SK-N-SH (cell line): ENCODE measurements around the gene LNX2. TPM values are rescaled to one million over a fixed set of nuclear protein-coding genes. Genes with fewer than 3 reads are reported as not detected.

ENCODE experiments used
- CTCF ChIA-PET: fragments of 300-600, 350-600 bp; formaldehyde crosslinking; extraction: SDS; loops from one replicate; lab custom pipeline; 2021; lab: Yijun Ruan, JAX
- POLR2A ChIA-PET: fragments of 350-600 bp; sonication (Branson Sonifier 250); formaldehyde crosslinking; extraction: SDS; loops from one replicate; lab custom pipeline; 2020; ENCODE audit warnings: antibody characterized with exemption, inconsistent platforms; lab: Yijun Ruan, JAX
- DNase-seq: peaks from one replicate; pipeline ENCODE4 v3.0.0; 2012
- H2AFZ ChIP-seq: fragments of 200-600 bp; sonication (generic); 2 replicates; pipeline ENCODE4 v1.8.1; 2016; ENCODE audit warnings: antibody characterized with exemption, mild to moderate bottlenecking, low read depth
- H3F3A ChIP-seq: fragments of 200-600 bp; sonication (generic); replicated peaks from 2 replicates; pipeline ENCODE3; 2016; ENCODE audit warnings: antibody characterized with exemption, mild to moderate bottlenecking; ENCODE audit not compliant: insufficient read depth
- H3K27ac ChIP-seq, 2 experiments: fragments of 200-500 bp in 1 of 2; fragments of 200-600 bp in 1 of 2; sonication (Bioruptor generic) in 1 of 2; sonication (generic), shearing (Covaris generic) in 1 of 2; 2 replicates each; pipeline versions ENCODE4 v1.5.1 to v1.6.1; 2014 to 2016; ENCODE audit warnings: low read depth in 2 of 2, inconsistent platforms in 1 of 2, low read length in 1 of 2, mild to moderate bottlenecking in 1 of 2, mixed read lengths in 1 of 2
- H3K27me3 ChIP-seq: fragments of 200-600 bp; sonication (generic), shearing (Covaris generic); 2 replicates; pipeline ENCODE4 v1.6.1; 2016; ENCODE audit warnings: mixed run types; ENCODE audit not compliant: insufficient read depth
- H3K36me3 ChIP-seq, 2 experiments: fragments of 200-500 bp in 1 of 2; fragments of 200-600 bp in 1 of 2; sonication (Bioruptor generic) in 1 of 2; sonication (generic) in 1 of 2; replicated peaks in 1 of 2; 2 replicates each; pipeline versions ENCODE3 to v1.5.1; 2014 to 2016; ENCODE audit warnings: low read length in 1 of 2, mild to moderate bottlenecking in 1 of 2; ENCODE audit not compliant: insufficient read depth in 2 of 2, control insufficient read depth in 1 of 2
- H3K4me1 ChIP-seq, 2 experiments: fragments of 200-500 bp in 1 of 2; fragments of 200-600 bp in 1 of 2; sonication (Bioruptor generic) in 1 of 2; sonication (generic), shearing (Covaris generic) in 1 of 2; 2 replicates each; pipeline versions ENCODE4 v1.5.1 to v1.6.1; 2014 to 2016; ENCODE audit warnings: low read depth in 1 of 2, low read length in 1 of 2, mixed run types in 1 of 2; ENCODE audit not compliant: insufficient read depth in 2 of 2, control insufficient read depth in 1 of 2
- H3K4me2 ChIP-seq: fragments of 200-600 bp; sonication (generic), shearing (Covaris generic); 2 replicates; pipeline ENCODE4 v1.6.1; 2017; ENCODE audit warnings: mixed run types
- H3K4me3 ChIP-seq, 2 experiments: fragments of 200-500 bp in 1 of 2; fragments of 200-600 bp in 1 of 2; sonication (Bioruptor generic) in 1 of 2; sonication (generic), shearing (Covaris generic) in 1 of 2; 2 replicates each; pipeline versions ENCODE4 v1.5.1 to v1.8.1; 2014 to 2016; ENCODE audit warnings: low read depth in 2 of 2, inconsistent platforms in 1 of 2, low read length in 1 of 2, mild to moderate bottlenecking in 1 of 2, mixed read lengths in 1 of 2, moderate library complexity in 1 of 2
- H3K79me2 ChIP-seq: fragments of 200-600 bp; sonication (generic); 2 replicates; pipeline ENCODE4 v1.8.1; 2017; ENCODE audit warnings: mild to moderate bottlenecking; ENCODE audit not compliant: insufficient read depth
- H3K9ac ChIP-seq: fragments of 200-600 bp; sonication (generic); 2 replicates; pipeline ENCODE4 v1.6.1; 2017; ENCODE audit warnings: mixed run types
- H3K9me2 ChIP-seq: fragments of 200-600 bp; sonication (generic); 2 replicates; pipeline ENCODE4 v1.6.1; 2017; ENCODE audit warnings: mixed run types
- H3K9me3 ChIP-seq: fragments of 200-600 bp; sonication (generic); 2 replicates; pipeline ENCODE4 v1.6.1; 2017; ENCODE audit warnings: mixed run types, mild to moderate bottlenecking, moderate library complexity
- H4K20me1 ChIP-seq: fragments of 200-600 bp; sonication (generic); 2 replicates; pipeline ENCODE4 v1.6.1; 2017; ENCODE audit warnings: mild to moderate bottlenecking, mixed run types; ENCODE audit not compliant: insufficient read depth
- CTCF ChIP-seq: fragments of 200-600 bp; sonication (generic); IDR thresholded peaks from 2 replicates; pipeline ENCODE4 v1.6.1; 2017; ENCODE audit warnings: antibody characterized with exemption, mild to moderate bottlenecking, moderate library complexity
- ELF1 ChIP-seq: IDR thresholded peaks from 2 replicates; pipeline ENCODE4 v1.4.0; 2012
- EP300 ChIP-seq, 2 experiments: IDR thresholded peaks; 2 replicates each; pipeline versions ENCODE4 v1.4.0 to v1.6.1; 2012; ENCODE audit warnings: borderline replicate concordance in 1 of 2, low read depth in 1 of 2, low read length in 1 of 2
- EZH2phosphoT487 ChIP-seq: fragments of 200-600 bp; sonication (generic); IDR thresholded peaks from 2 replicates; pipeline ENCODE4 v1.6.1; 2017; ENCODE audit warnings: low read depth, mixed run types, mild to moderate bottlenecking, antibody characterized with exemption, moderate library complexity, borderline replicate concordance
- FOSL2 ChIP-seq: IDR thresholded peaks from 2 replicates; pipeline ENCODE4 v1.4.0; 2012; ENCODE audit warnings: low read depth, mild to moderate bottlenecking, moderate library complexity, borderline replicate concordance
- GABPA ChIP-seq: IDR thresholded peaks from 2 replicates; pipeline ENCODE4 v1.4.0; 2012; ENCODE audit warnings: low read depth, mild to moderate bottlenecking
- GATA2 ChIP-seq: sonication (generic); formaldehyde crosslinking; IDR thresholded peaks from 2 replicates; pipeline ENCODE4 v1.5.0; 2020; ENCODE audit warnings: mild to moderate bottlenecking, missing genetic modification reagents
- MAX ChIP-seq: IDR thresholded peaks from 2 replicates; pipeline ENCODE4 v1.4.0; 2012; ENCODE audit warnings: low read depth
- MEF2A ChIP-seq: IDR thresholded peaks from 2 replicates; pipeline ENCODE4 v1.4.0; 2012; ENCODE audit warnings: low read depth, borderline replicate concordance
- NFIC ChIP-seq: IDR thresholded peaks from 2 replicates; pipeline ENCODE4 v1.4.0; 2012; ENCODE audit warnings: borderline replicate concordance
- NRF1 ChIP-seq: IDR thresholded peaks from 2 replicates; pipeline ENCODE4 v1.6.1; 2012; ENCODE audit warnings: low read depth, mild to moderate bottlenecking, low read length
- PBX3 ChIP-seq: IDR thresholded peaks from 2 replicates; pipeline ENCODE4; 2012
- RAD21 ChIP-seq: IDR thresholded peaks from 2 replicates; pipeline ENCODE4 v1.6.1; 2012; ENCODE audit warnings: mild to moderate bottlenecking, low read length
- SIN3A ChIP-seq: IDR thresholded peaks from 2 replicates; pipeline ENCODE4 v1.6.1; 2012; ENCODE audit warnings: low read depth, mild to moderate bottlenecking, low read length, moderate library complexity, borderline replicate concordance
- SMC3 ChIP-seq: IDR thresholded peaks from 2 replicates; pipeline ENCODE4 v1.6.1; 2012; ENCODE audit warnings: low read depth, low read length, improper control_type of control experiment
- TEAD4 ChIP-seq: IDR thresholded peaks from 2 replicates; pipeline ENCODE4 v1.4.0; 2012; ENCODE audit warnings: mild to moderate bottlenecking, borderline replicate concordance; ENCODE audit not compliant: insufficient read depth
- USF1 ChIP-seq: IDR thresholded peaks from 2 replicates; pipeline ENCODE4 v1.4.0; 2012; ENCODE audit warnings: low read depth, borderline replicate concordance
- USF2 ChIP-seq: fragments of 150-350 bp; IDR thresholded peaks from 2 replicates; pipeline ENCODE4 v1.6.1; 2017; ENCODE audit warnings: antibody characterized with exemption, low read length, low read depth, borderline replicate concordance
- YY1 ChIP-seq: IDR thresholded peaks from 2 replicates; pipeline ENCODE4 v1.4.0; 2012; ENCODE audit warnings: low read depth, mild to moderate bottlenecking
- ZBTB33 ChIP-seq: IDR thresholded peaks from 2 replicates; pipeline ENCODE4 v1.4.0; 2012; ENCODE audit warnings: low read depth, borderline replicate concordance
- WGBS: methylation state at CpG from one replicate; pipeline ENCODE4 v1.1.6; 2017; ENCODE audit warnings: low lambda C conversion rate; 5-methylcytosine and 5-hydroxymethylcytosine counted together
- polyA plus RNA-seq, 3 experiments: library from polyadenylated mRNA; depleted of rRNA; stranded (reverse); fragments of >200 nt; gene quantifications; 2 replicates each; pipeline ENCODE4 v1.2.3, GENCODE V29; 2012

Gene LNX2
- polyA plus RNA-seq, 1 of the 3 experiments (the other 2 are of a cell fraction), result 3.7 TPM

- no peak overlapping the region for H3K4me2 ChIP-seq
- no peak for DNase-seq
- CTCF ChIA-PET, result interaction anchor here (0.6 kb wide), 1 partner anchor 19 kb away, joined by 3 read pairs; no protein-coding TSS in a partner anchor
- TF ChIP-seq SMC3 (no peak), RAD21 (no peak), PBX3 (no peak), SIN3A (no peak), ELF1 (no peak), FOSL2 (no peak), EP300 (IDR thresholded peaks at IDR 0.05; ENCODE audit: borderline replicate concordance in 1 of 2, low read depth in 1 of 2, low read length in 1 of 2) (no peak), MEF2A (no peak), CTCF (no peak), NRF1 (no peak), USF2 (no peak), MAX (no peak), EZH2phosphoT487 (no peak), GATA2 (CRISPR knock-in tag) (no peak), NFIC (no peak), GABPA (no peak), ZBTB33 (no peak), TEAD4 (no peak), USF1 (no peak), YY1 (no peak)
- WGBS, result 57% methylated on average over 2 of the region's 2 CpGs
- no peak overlapping the region for H2AFZ ChIP-seq
- no peak overlapping the region for H3K9ac ChIP-seq
- H3K79me2 ChIP-seq, result peaks cover 25% of the 10 kb centered on the region; the same call in 1 of the 2 replicates
- H3K4me3 ChIP-seq, result no peak overlapping the region
- no peaks in the 10 kb centered on the region for H3F3A ChIP-seq
- no peaks in the 10 kb centered on the region for H3K27me3 ChIP-seq
- no peaks in the 10 kb centered on the region for H4K20me1 ChIP-seq
- no peak overlapping the region for H3K27ac ChIP-seq
- H3K9me2 ChIP-seq, result no peaks in the 10 kb centered on the region
- no peaks in the 10 kb centered on the region for H3K36me3 ChIP-seq
- H3K9me3 ChIP-seq, result no peaks in the 10 kb centered on the region
- H3K4me1 ChIP-seq, result peaks cover 0 to 13% of the 10 kb centered on the region in 2 experiments; a peak in 2 of 4 replicates
- POLR2A ChIA-PET, result interaction anchor here (1.2 kb wide), 1 partner anchor 15 kb away, joined by 6 read pairs; no protein-coding TSS in a partner anchor
Observed at GRCh38 chr13:27605610-27606200, 14.6 kb downstream of the LNX2 start.
